Measurements from ENCODE around the gene FTO.

DNA sequence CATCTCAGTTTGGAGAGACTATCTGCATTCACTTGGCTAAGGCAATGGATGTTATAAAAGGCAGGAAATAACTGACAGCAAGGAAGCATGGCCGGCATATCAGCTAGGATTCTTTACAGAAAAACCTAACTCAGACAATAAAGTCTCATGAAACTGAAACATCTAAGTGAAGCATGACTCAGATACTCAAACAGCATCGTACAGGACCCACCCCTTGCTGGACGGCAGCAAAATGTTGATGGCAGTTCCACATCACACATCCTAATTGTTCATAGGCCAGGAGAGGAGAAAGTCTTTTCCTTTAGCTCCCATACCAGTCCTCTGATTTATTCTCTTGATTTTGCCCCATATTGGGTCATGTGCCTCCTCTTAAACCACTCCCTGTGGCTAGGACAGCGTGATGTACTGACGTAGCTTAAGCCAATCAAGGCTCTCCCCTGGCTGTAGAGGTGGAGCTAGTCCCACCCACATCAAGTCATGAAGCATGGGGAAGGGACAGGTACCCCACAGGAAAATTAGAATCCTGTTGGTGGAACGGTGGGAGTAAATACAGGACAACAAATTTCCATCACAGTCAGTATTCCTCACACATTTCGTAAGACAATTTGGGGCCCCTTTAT is 403.7 kb downstream of the FTO start:
- TF ChIP-seq BRD4 (CRISPR knock-in tag; IDR thresholded peaks at IDR 0.05), result no peak
- TF ChIP-seq ZNF430 (CRISPR knock-in tag; IDR thresholded peaks at IDR 0.05), result no peak
- no peak for TF ChIP-seq ZSCAN30 (CRISPR knock-in tag; IDR thresholded peaks at IDR 0.05)
